ENCODE measurements around the gene PHC3. TPM values are rescaled to one million over a fixed set of nuclear protein-coding genes. Genes with fewer than 3 reads are reported as not detected.

PHC3 gene
- total and polyA plus RNA-seq, 2 donors (not counting 1 experiment from before 2014, with no cell fraction given) = 36.0 to 63.2 TPM

DNA sequence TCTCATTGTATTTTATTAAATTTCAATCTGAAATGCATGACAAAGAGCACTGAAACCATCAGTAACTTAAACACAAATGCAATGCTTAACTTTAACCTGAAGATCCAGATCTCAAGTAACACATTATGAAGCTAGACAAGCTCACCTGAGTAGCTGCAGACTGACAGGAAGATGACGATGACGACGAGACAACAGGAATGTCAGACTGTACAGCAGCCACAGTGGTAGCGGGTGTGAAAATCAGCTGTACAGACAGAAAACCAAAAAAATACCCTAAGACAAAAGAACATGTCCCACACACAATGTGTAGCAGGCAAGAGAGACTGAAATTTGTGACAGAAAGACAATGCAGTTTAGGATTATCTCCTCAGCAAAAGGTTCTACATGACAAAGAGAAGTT, 36.3 kb downstream of the PHC3 start:
- Histone ChIP-seq H3K9ac (ENCODE audit: insufficient read depth, low read length) (no peak overlapping the region), H3K36me3 (ENCODE audit: control insufficient read depth, insufficient read depth, low read length) (no peaks in the 10 kb centered on the region), H3K4me2 (ENCODE audit: extremely low read depth, insufficient read depth, low read length) (no peak overlapping the region), H2AFZ (ENCODE audit: low read length) (no peak overlapping the region), H4K20me1 (ENCODE audit: control insufficient read depth, extremely low read depth, insufficient read depth, low read length) (no peaks in the 10 kb centered on the region), H3K27ac (ENCODE audit: insufficient read depth, low read length) (no peak overlapping the region), H3K79me2 (ENCODE audit: control insufficient read depth, insufficient read depth, low read length) (peaks cover 16% of the 10 kb centered on the region), H3K27me3 (ENCODE audit: control insufficient read depth, insufficient read depth, low read length) (no peaks in the 10 kb centered on the region), H3K4me1 (ENCODE audit: control insufficient read depth, extremely low read depth, insufficient read depth, low read length) (no peaks in the 10 kb centered on the region), H3K9me3 (ENCODE audit: control insufficient read depth, insufficient read depth, low read depth, low read length) (no peaks in the 10 kb centered on the region), H3K4me3 (replicated peaks in 1 of 4; ENCODE audit: control extremely low read depth in 1 of 4, insufficient read depth in 1 of 4, low read depth in 3 of 4, low read length in 4 of 4) (no peak overlapping the region)
- no peak for DNase-seq (ENCODE audit: low read depth in 2 of 2)
- TF ChIP-seq, protein P1, sequence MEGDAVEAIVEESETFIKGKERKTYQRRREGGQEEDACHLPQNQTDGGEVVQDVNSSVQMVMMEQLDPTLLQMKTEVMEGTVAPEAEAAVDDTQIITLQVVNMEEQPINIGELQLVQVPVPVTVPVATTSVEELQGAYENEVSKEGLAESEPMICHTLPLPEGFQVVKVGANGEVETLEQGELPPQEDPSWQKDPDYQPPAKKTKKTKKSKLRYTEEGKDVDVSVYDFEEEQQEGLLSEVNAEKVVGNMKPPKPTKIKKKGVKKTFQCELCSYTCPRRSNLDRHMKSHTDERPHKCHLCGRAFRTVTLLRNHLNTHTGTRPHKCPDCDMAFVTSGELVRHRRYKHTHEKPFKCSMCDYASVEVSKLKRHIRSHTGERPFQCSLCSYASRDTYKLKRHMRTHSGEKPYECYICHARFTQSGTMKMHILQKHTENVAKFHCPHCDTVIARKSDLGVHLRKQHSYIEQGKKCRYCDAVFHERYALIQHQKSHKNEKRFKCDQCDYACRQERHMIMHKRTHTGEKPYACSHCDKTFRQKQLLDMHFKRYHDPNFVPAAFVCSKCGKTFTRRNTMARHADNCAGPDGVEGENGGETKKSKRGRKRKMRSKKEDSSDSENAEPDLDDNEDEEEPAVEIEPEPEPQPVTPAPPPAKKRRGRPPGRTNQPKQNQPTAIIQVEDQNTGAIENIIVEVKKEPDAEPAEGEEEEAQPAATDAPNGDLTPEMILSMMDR (conservative IDR thresholded peaks at IDR 0.05 in 1 of 2, IDR thresholded peaks at IDR 0.05 in 1 of 2; ENCODE audit: low read depth in 1 of 2, low read length in 2 of 2) = no peak
- no peak for TF ChIP-seq EZH2 (IDR thresholded peaks at IDR 0.05; ENCODE audit: low read length, missing control alignments)

DNA sequence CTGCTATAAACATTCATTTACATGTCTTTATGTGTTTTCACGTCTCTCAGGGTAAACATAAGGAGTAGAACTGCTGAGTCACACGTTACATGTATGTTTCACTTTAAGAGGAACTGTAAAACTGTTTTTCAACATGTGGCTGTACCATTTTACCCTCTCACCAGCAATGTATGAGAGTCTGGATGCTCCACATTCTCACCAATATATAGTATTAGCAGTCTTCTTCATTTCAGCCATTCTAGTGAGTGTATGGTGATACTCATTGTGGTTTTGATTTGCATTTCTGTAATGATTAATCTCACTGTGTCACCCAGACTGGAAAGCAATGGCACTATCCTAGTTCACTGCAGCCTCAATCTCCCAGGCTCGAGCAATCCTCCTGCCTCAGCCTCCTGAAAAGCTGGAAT, 37.1 kb downstream of the PHC3 start:
- H3K27ac ChIP-seq (ENCODE audit: insufficient read depth, low read length) = no peak overlapping the region
- H3K9ac ChIP-seq (ENCODE audit: insufficient read depth, low read length) = no peak overlapping the region
- no peaks in the 10 kb centered on the region for H3K4me1 ChIP-seq (ENCODE audit: control insufficient read depth, extremely low read depth, insufficient read depth, low read length)
- no peak overlapping the region for H3K4me2 ChIP-seq (ENCODE audit: extremely low read depth, insufficient read depth, low read length)
- H3K4me3 ChIP-seq (replicated peaks in 1 of 4; ENCODE audit: control extremely low read depth in 1 of 4, insufficient read depth in 1 of 4, low read depth in 3 of 4, low read length in 4 of 4) = no peak overlapping the region
- TF ChIP-seq EZH2 (IDR thresholded peaks at IDR 0.05; ENCODE audit: low read length, missing control alignments) = no peak
- TF ChIP-seq, protein P1 (conservative IDR thresholded peaks at IDR 0.05 in 1 of 2, IDR thresholded peaks at IDR 0.05 in 1 of 2; ENCODE audit: low read depth in 1 of 2, low read length in 2 of 2) = no peak
- no peak overlapping the region for H2AFZ ChIP-seq (ENCODE audit: low read length)
- H3K27me3 ChIP-seq (ENCODE audit: control insufficient read depth, insufficient read depth, low read length) = no peaks in the 10 kb centered on the region
- DNase-seq (ENCODE audit: low read depth in 2 of 2) = no peak
- no peaks in the 10 kb centered on the region for H3K9me3 ChIP-seq (ENCODE audit: control insufficient read depth, insufficient read depth, low read depth, low read length)
- no peaks in the 10 kb centered on the region for H4K20me1 ChIP-seq (ENCODE audit: control insufficient read depth, extremely low read depth, insufficient read depth, low read length)
- H3K79me2 ChIP-seq (ENCODE audit: control insufficient read depth, insufficient read depth, low read length) = peaks cover 14% of the 10 kb centered on the region
- H3K36me3 ChIP-seq (ENCODE audit: control insufficient read depth, insufficient read depth, low read length) = no peaks in the 10 kb centered on the region

DNA sequence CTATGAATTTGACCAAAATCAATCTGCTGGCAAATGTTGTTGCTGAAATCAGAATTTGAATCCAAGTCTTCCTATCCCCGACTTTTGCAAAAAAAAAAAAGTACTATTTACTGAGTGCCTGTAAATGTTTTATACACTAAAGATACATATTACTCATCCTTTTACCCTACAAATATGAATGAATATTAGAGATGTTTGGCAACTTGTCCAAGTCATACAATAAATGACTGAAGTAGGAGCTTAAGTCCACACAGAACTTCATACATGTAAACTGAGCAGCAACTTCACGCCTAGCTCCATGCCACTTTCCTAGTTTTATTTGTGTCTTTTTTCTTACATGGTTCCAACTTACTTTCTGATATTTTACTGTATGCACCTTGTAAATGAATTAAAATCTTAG, 39.2 kb downstream of the PHC3 start:
- no peaks in the 10 kb centered on the region for H4K20me1 ChIP-seq (ENCODE audit: control insufficient read depth, extremely low read depth, insufficient read depth, low read length)
- H3K27ac ChIP-seq (ENCODE audit: insufficient read depth, low read length) = no peak overlapping the region
- H3K4me1 ChIP-seq (ENCODE audit: control insufficient read depth, extremely low read depth, insufficient read depth, low read length) = no peaks in the 10 kb centered on the region
- no peak for DNase-seq (ENCODE audit: low read depth in 2 of 2)
- peaks cover 7% of the 10 kb centered on the region for H3K79me2 ChIP-seq (ENCODE audit: control insufficient read depth, insufficient read depth, low read length)
- H3K9me3 ChIP-seq (ENCODE audit: control insufficient read depth, insufficient read depth, low read depth, low read length) = no peaks in the 10 kb centered on the region
- no peak overlapping the region for H3K4me3 ChIP-seq (replicated peaks in 1 of 4; ENCODE audit: control extremely low read depth in 1 of 4, insufficient read depth in 1 of 4, low read depth in 3 of 4, low read length in 4 of 4)
- no peak for TF ChIP-seq EZH2 (IDR thresholded peaks at IDR 0.05; ENCODE audit: low read length, missing control alignments)
- TF ChIP-seq, protein P1 (conservative IDR thresholded peaks at IDR 0.05 in 1 of 2, IDR thresholded peaks at IDR 0.05 in 1 of 2; ENCODE audit: low read depth in 1 of 2, low read length in 2 of 2) = no peak
- no peak overlapping the region for H2AFZ ChIP-seq (ENCODE audit: low read length)
- H3K9ac ChIP-seq (ENCODE audit: insufficient read depth, low read length) = no peak overlapping the region
- no peaks in the 10 kb centered on the region for H3K27me3 ChIP-seq (ENCODE audit: control insufficient read depth, insufficient read depth, low read length)
- H3K4me2 ChIP-seq (ENCODE audit: extremely low read depth, insufficient read depth, low read length) = no peak overlapping the region
- H3K36me3 ChIP-seq (ENCODE audit: control insufficient read depth, insufficient read depth, low read length) = no peaks in the 10 kb centered on the region
